Astrocyte of the spinal cord (primary cell): ENCODE data around the gene DHX35.
"Not testable (repeated sequence)": the region's sequence is repeated elsewhere in the genome, so short reads cannot be mapped to it uniquely, and the experiment has no call there.

ENCODE experiments used
- DNase-seq: peaks from one replicate; pipeline ENCODE4 v3.0.0; 2011; ENCODE audit warnings: low read depth, low spot score
- H3K4me3 ChIP-seq: 2 replicates; pipeline ENCODE4 v1.5.1; 2011; ENCODE audit warnings: low read depth, mild to moderate bottlenecking, low read length, moderate library complexity
- CTCF ChIP-seq: IDR thresholded peaks from 2 replicates; pipeline ENCODE4 v1.5.1; 2012; ENCODE audit warnings: low read depth, mild to moderate bottlenecking, low read length, inconsistent platforms
- in situ Hi-C: cut with HindIII; loops from 2 replicates; pipeline ENCODE4 v1.10.0; 2017; ENCODE audit warnings: low sequenced_read_pairs

Gene DHX35

GRCh38 chr20:38950254-38950653, 11.9 kb upstream of the DHX35 start:
- in situ Hi-C loops: no loop called here
- no peak for DNase-seq
- no peak overlapping the region for H3K4me3 ChIP-seq
- no peak for TF ChIP-seq CTCF

GRCh38 chr20:38951611-38952010, 10.5 kb upstream of the DHX35 start:
- TF ChIP-seq CTCF: no peak
- DNase-seq: no peak
- H3K4me3 ChIP-seq: no peak overlapping the region
- in situ Hi-C loops: no loop called here

- TF ChIP-seq CTCF: no peak
Observed at GRCh38 chr20:38952153-38952552, 10.0 kb upstream of the DHX35 start.

GRCh38 chr20:38953630-38954340, 8.4 kb upstream of the DHX35 start:
- H3K4me3 ChIP-seq: no peak overlapping the region
- no peak for TF ChIP-seq CTCF
- in situ Hi-C loops: no loop called here
- no peak for DNase-seq

More at GRCh38 chr20:38952153-38952552, 10.0 kb upstream of the DHX35 start:
- in situ Hi-C loops: no loop called here
- DNase-seq: no peak
- H3K4me3 ChIP-seq: no peak overlapping the region

- TF ChIP-seq CTCF: no peak
- H3K4me3 ChIP-seq: no peak overlapping the region
- DNase-seq: no peak
- in situ Hi-C loops: no loop called here
Observed at GRCh38 chr20:38957235-38957876, 4.8 kb upstream of the DHX35 start.

GRCh38 chr20:38957915-38958485, 4.1 kb upstream of the DHX35 start:
- TF ChIP-seq CTCF: no peak
- in situ Hi-C loops: no loop called here
- DNase-seq: no peak
- H3K4me3 ChIP-seq: no peak overlapping the region

- DNase-seq, in situ Hi-C loops, H3K4me3 ChIP-seq: not testable (repeated sequence)
Observed at GRCh38 chr20:38960187-38960687, 1.9 kb upstream of the DHX35 start.
